Nephron progenitor cell (in vitro differentiated cells): Measurements from ENCODE around the gene ABCA8.

Experiments
- DNase-seq: peaks from one replicate; pipeline ENCODE4 v3.0.0; 2021
- H3K27ac Mint-ChIP-seq: 2 replicates; pipeline ENCODE4 v1.8.0; 2021; ENCODE audit warnings: mild to moderate bottlenecking, moderate library complexity, mixed read lengths
- H3K27me3 Mint-ChIP-seq: 2 replicates; pipeline ENCODE4 v1.8.0; 2021; ENCODE audit warnings: mild to moderate bottlenecking, low read depth, mixed read lengths; ENCODE audit not compliant: poor library complexity
- H3K36me3 Mint-ChIP-seq: 2 replicates; pipeline ENCODE4 v1.8.0; 2021; ENCODE audit warnings: low read depth, mixed read lengths
- H3K4me1 Mint-ChIP-seq: 2 replicates; pipeline ENCODE4 v1.8.0; 2021; ENCODE audit warnings: mixed read lengths
- H3K4me3 Mint-ChIP-seq: 2 replicates; pipeline ENCODE4 v1.8.0; 2021; ENCODE audit warnings: mild to moderate bottlenecking, moderate library complexity, mixed read lengths
- H3K9me3 Mint-ChIP-seq: 2 replicates; pipeline ENCODE4 v1.8.0; 2021; ENCODE audit warnings: mild to moderate bottlenecking, moderate library complexity, mixed read lengths
- CTCF ChIP-seq: fragments of 200-600 bp; sonication (generic); IDR thresholded peaks from 2 replicates; pipeline ENCODE4 v1.5.0; 2021; ENCODE audit warnings: antibody characterized with exemption

The ABCA8 gene

GRCh38 chr17:68822719-68823289, 132.4 kb downstream of the ABCA8 start:
- Mint-ChIP-seq H3K27me3 (peaks cover 7% of the 10 kb centered on the region), H3K36me3 (peaks cover 5% of the 10 kb centered on the region), H3K4me3 (no peak overlapping the region), H3K4me1 (peaks cover 37% of the 10 kb centered on the region), H3K9me3 (peaks cover 20% of the 10 kb centered on the region), H3K27ac (no peak overlapping the region)
- DNase-seq = no peak
- TF ChIP-seq CTCF = no peak

GRCh38 chr17:68821860-68822696, 133.1 kb downstream of the ABCA8 start:
- H3K36me3 Mint-ChIP-seq = peaks cover 12% of the 10 kb centered on the region
- peaks cover 7% of the 10 kb centered on the region for H3K27me3 Mint-ChIP-seq
- peaks cover 43% of the 10 kb centered on the region for H3K4me1 Mint-ChIP-seq
- H3K27ac Mint-ChIP-seq = peak overlapping the region; percentile 50
- no peak overlapping the region for H3K4me3 Mint-ChIP-seq
- H3K9me3 Mint-ChIP-seq = peaks cover 25% of the 10 kb centered on the region
- no peak for TF ChIP-seq CTCF
- peak; percentile 3 for DNase-seq

- H3K27ac Mint-ChIP-seq = peak overlapping the region; percentile 60
- peaks cover 20% of the 10 kb centered on the region for H3K36me3 Mint-ChIP-seq
- peaks cover 53% of the 10 kb centered on the region for H3K4me1 Mint-ChIP-seq
- no peak for DNase-seq
- H3K27me3 Mint-ChIP-seq = peaks cover 7% of the 10 kb centered on the region
- peak overlapping the region; percentile 14 for H3K4me3 Mint-ChIP-seq
- H3K9me3 Mint-ChIP-seq = peaks cover 36% of the 10 kb centered on the region
- no peak for TF ChIP-seq CTCF
These were observed 134.2 kb downstream of the ABCA8 start for GRCh38 chr17:68820825-68821481.

- Mint-ChIP-seq H3K27ac (no peak overlapping the region), H3K27me3 (peaks cover 7% of the 10 kb centered on the region), H3K4me1 (peaks cover 58% of the 10 kb centered on the region), H3K4me3 (no peak overlapping the region), H3K36me3 (peaks cover 25% of the 10 kb centered on the region), H3K9me3 (peaks cover 41% of the 10 kb centered on the region)
- no peak for TF ChIP-seq CTCF
- DNase-seq = no peak
These were observed 134.7 kb downstream of the ABCA8 start for GRCh38 chr17:68820476-68820824.

- no peak for TF ChIP-seq CTCF
- Mint-ChIP-seq H3K9me3 (peaks cover 44% of the 10 kb centered on the region), H3K36me3 (peaks cover 27% of the 10 kb centered on the region), H3K4me1 (peaks cover 64% of the 10 kb centered on the region), H3K27me3 (peaks cover 7% of the 10 kb centered on the region), H3K27ac (no peak overlapping the region), H3K4me3 (no peak overlapping the region)
- no peak for DNase-seq
These were observed 135.7 kb downstream of the ABCA8 start for GRCh38 chr17:68819465-68819864.
